ENCODE data around the gene COLEC11.

DNA sequence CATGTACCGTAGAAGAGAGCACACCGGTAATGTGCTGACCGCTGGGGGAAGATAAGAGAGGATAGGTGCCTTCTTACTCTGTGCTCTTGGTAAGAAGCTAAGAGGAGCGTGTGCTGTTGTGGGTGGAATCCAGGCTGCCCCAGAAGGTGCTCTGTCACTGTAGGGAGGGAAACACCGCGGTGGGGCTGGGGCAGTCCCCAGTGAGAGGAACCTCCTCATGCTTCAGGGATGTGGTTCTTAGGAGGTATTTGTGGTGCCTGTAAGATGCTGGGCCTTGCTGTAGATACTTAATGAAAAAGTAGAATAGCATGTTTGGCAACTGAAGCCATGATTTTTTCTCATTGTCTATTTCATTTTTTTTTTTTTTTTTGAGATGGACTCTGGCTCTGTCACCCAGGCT lies 1.1 kb downstream of the COLEC11 start:
- TF ChIP-seq CTCF (conservative IDR thresholded peaks at IDR 0.05; ENCODE audit: low read depth in 2 of 2) (no peak), ETS1 (IDR thresholded peaks at IDR 0.05) (no peak), NANOG (IDR thresholded peaks at IDR 0.05; ENCODE audit: borderline replicate concordance) (no peak), JUNB (IDR thresholded peaks at IDR 0.05; ENCODE audit: unreplicated experiment) (no peak)

Measured in GM23338 (cell line).